B cell (primary cell): ENCODE measurements around the gene HES4.

Experiments used
- EZH2 ChIP-seq: IDR thresholded peaks from 2 replicates; pipeline ENCODE4 v1.6.1; 2012; ENCODE audit warnings: borderline replicate concordance, low read depth, mild to moderate bottlenecking, moderate library complexity, low read length; ENCODE audit not compliant: insufficient read depth, poor library complexity, severe bottlenecking
- TF ChIP-seq, protein P1 (sequence below): fragments of 200-600 bp; IDR thresholded peaks from one replicate; pipeline ENCODE4 v1.8.0; 2022; ENCODE audit warnings: antibody characterized with exemption, mild to moderate bottlenecking

DNA sequence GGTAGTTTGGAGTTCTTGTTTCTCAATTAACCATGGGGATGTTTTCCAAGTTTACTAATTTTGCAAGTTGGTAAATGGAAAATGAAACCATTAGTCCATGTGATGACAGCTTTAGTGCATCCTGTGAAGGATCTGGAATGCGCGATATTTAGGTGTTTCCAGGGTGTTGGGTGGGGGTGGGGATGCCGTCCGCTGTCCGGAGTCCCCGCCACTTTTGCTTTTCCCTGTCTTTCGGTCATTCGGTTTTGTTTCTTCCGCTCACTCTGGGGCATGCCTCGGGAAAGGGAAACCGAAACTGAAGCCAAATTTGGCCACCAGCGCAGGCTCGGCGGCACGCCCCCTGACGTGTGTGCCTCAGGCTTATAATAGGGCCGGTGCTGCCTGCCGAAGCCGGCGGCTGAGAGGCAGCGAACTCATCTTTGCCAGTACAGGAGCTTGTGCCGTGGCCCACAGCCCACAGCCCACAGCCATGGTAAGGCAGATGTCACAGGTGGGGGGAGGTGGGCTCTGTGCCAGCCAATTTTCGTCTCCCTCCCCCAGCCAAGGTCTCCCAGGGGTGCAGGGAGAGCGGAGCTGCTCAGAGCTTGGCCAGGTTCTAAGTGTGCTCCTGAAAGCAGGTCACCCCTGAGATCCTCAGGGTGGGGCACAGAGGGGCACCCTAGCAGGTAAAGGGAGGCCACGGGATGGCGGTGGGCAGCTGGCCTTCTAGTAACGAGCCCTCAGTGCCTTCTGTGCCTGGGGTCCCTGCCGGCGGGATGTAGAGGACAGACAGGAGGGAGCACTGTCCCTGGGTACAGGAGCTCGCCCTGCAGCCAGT, 13.4 kb upstream of the HES4 start, which contains the start of gene ISG15:
- TF ChIP-seq, protein P1, sequence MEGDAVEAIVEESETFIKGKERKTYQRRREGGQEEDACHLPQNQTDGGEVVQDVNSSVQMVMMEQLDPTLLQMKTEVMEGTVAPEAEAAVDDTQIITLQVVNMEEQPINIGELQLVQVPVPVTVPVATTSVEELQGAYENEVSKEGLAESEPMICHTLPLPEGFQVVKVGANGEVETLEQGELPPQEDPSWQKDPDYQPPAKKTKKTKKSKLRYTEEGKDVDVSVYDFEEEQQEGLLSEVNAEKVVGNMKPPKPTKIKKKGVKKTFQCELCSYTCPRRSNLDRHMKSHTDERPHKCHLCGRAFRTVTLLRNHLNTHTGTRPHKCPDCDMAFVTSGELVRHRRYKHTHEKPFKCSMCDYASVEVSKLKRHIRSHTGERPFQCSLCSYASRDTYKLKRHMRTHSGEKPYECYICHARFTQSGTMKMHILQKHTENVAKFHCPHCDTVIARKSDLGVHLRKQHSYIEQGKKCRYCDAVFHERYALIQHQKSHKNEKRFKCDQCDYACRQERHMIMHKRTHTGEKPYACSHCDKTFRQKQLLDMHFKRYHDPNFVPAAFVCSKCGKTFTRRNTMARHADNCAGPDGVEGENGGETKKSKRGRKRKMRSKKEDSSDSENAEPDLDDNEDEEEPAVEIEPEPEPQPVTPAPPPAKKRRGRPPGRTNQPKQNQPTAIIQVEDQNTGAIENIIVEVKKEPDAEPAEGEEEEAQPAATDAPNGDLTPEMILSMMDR = no peak
- no peak for TF ChIP-seq EZH2
